ENCODE results near the gene PDCD1LG2. TPM values are rescaled to one million over a fixed set of nuclear protein-coding genes. Genes with fewer than 3 reads are reported as not detected.

PDCD1LG2 gene
- total RNA-seq, 1 experiment from 2014 or later: 0.47 TPM

DNA sequence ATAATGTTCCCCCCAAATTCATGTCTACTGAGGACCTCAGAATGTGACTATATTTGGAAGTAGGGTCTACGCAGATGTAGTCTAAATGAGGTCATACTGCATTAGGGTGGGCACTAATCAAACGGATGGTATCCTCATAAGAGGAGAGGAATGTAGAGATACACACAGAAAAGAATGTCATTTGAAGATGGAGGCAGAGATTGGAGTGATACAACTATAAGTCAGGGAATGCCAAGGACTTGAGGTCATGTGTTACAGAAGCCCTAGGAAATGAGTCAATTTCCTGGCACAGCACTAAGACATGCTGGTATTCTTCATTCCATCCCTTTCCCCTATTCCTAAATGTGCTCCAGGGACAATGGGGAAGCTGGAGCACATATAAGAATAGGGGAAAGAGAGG, 758 bp upstream of the PDCD1LG2 start:
- Histone ChIP-seq H3K4me3 (ENCODE audit: low read depth, low read length, poor library complexity, severe bottlenecking) (no peak overlapping the region), H3K4me1 (ENCODE audit: insufficient read depth, low read length, poor library complexity, severe bottlenecking) (peaks cover 8% of the 10 kb centered on the region), H3K27me3 (replicated peaks; ENCODE audit: insufficient read depth, low read depth, low read length, poor library complexity) (no peaks in the 10 kb centered on the region), H3K27ac (ENCODE audit: low read depth, low read length, poor library complexity, severe bottlenecking) (peak overlapping the region; percentile 56), H3K9me3 (ENCODE audit: low read depth, low read length, poor library complexity, severe bottlenecking) (no peaks in the 10 kb centered on the region), H3K36me3 (ENCODE audit: insufficient read depth, low read length, poor library complexity, severe bottlenecking) (no peaks in the 10 kb centered on the region)
- intact Hi-C loops (cut with micrococcal nuclease; ENCODE audit: unreplicated experiment): no loop called here
- POLR2A ChIA-PET (ENCODE audit: low non-redundant PET): no interaction called here
- no TSS peak for BruUV-seq (replicated peaks)
- TF ChIP-seq, protein P1, sequence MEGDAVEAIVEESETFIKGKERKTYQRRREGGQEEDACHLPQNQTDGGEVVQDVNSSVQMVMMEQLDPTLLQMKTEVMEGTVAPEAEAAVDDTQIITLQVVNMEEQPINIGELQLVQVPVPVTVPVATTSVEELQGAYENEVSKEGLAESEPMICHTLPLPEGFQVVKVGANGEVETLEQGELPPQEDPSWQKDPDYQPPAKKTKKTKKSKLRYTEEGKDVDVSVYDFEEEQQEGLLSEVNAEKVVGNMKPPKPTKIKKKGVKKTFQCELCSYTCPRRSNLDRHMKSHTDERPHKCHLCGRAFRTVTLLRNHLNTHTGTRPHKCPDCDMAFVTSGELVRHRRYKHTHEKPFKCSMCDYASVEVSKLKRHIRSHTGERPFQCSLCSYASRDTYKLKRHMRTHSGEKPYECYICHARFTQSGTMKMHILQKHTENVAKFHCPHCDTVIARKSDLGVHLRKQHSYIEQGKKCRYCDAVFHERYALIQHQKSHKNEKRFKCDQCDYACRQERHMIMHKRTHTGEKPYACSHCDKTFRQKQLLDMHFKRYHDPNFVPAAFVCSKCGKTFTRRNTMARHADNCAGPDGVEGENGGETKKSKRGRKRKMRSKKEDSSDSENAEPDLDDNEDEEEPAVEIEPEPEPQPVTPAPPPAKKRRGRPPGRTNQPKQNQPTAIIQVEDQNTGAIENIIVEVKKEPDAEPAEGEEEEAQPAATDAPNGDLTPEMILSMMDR (conservative IDR thresholded peaks at IDR 0.05; ENCODE audit: low read depth, low read length): no peak
- TF ChIP-seq EZH2 (IDR thresholded peaks at IDR 0.05; ENCODE audit: borderline replicate concordance, low read depth, low read length, poor library complexity, severe bottlenecking): no peak
- CTCF ChIA-PET: no interaction called here
- peak; percentile 83 for DNase-seq (ENCODE audit: low spot score)

GRCh38 chr9:5510989-5511388, 658 bp downstream of the PDCD1LG2 start:
- intact Hi-C loops (cut with micrococcal nuclease; ENCODE audit: unreplicated experiment): no loop called here
- no peaks in the 10 kb centered on the region for H3K36me3 ChIP-seq (ENCODE audit: insufficient read depth, low read length, poor library complexity, severe bottlenecking)
- POLR2A ChIA-PET (ENCODE audit: low non-redundant PET): interaction anchor here (0.5 kb wide), 1 partner anchor 90 kb away, joined by 3 read pairs; no protein-coding TSS in a partner anchor
- BruUV-seq (replicated peaks): no TSS peak
- peak; percentile 44 for DNase-seq (ENCODE audit: low spot score)
- no peaks in the 10 kb centered on the region for H3K9me3 ChIP-seq (ENCODE audit: low read depth, low read length, poor library complexity, severe bottlenecking)
- peaks cover 8% of the 10 kb centered on the region for H3K4me1 ChIP-seq (ENCODE audit: insufficient read depth, low read length, poor library complexity, severe bottlenecking)
- no peak overlapping the region for H3K4me3 ChIP-seq (ENCODE audit: low read depth, low read length, poor library complexity, severe bottlenecking)
- CTCF ChIA-PET: interaction anchor here (0.6 kb wide), 1 partner anchor 59 kb away, joined by 11 read pairs; no protein-coding TSS in a partner anchor
- peak overlapping the region; percentile 58 for H3K27ac ChIP-seq (ENCODE audit: low read depth, low read length, poor library complexity, severe bottlenecking)
- no peaks in the 10 kb centered on the region for H3K27me3 ChIP-seq (replicated peaks; ENCODE audit: insufficient read depth, low read depth, low read length, poor library complexity)
- no peak for TF ChIP-seq EZH2 (IDR thresholded peaks at IDR 0.05; ENCODE audit: borderline replicate concordance, low read depth, low read length, poor library complexity, severe bottlenecking)
- TF ChIP-seq, protein P1 (conservative IDR thresholded peaks at IDR 0.05; ENCODE audit: low read depth, low read length): no peak

GRCh38 chr9:5511476-5511875, 1.1 kb downstream of the PDCD1LG2 start:
- H3K27ac ChIP-seq (ENCODE audit: low read depth, low read length, poor library complexity, severe bottlenecking): no peak overlapping the region
- no peaks in the 10 kb centered on the region for H3K27me3 ChIP-seq (replicated peaks; ENCODE audit: insufficient read depth, low read depth, low read length, poor library complexity)
- no peaks in the 10 kb centered on the region for H3K9me3 ChIP-seq (ENCODE audit: low read depth, low read length, poor library complexity, severe bottlenecking)
- ChIA-PET CTCF (no interaction called here), POLR2A (ENCODE audit: low non-redundant PET) (no interaction called here)
- DNase-seq (ENCODE audit: low spot score): no peak
- H3K4me1 ChIP-seq (ENCODE audit: insufficient read depth, low read length, poor library complexity, severe bottlenecking): peaks cover 8% of the 10 kb centered on the region
- H3K4me3 ChIP-seq (ENCODE audit: low read depth, low read length, poor library complexity, severe bottlenecking): no peak overlapping the region
- H3K36me3 ChIP-seq (ENCODE audit: insufficient read depth, low read length, poor library complexity, severe bottlenecking): no peaks in the 10 kb centered on the region
- TF ChIP-seq, protein P1 (conservative IDR thresholded peaks at IDR 0.05; ENCODE audit: low read depth, low read length): no peak
- no peak for TF ChIP-seq EZH2 (IDR thresholded peaks at IDR 0.05; ENCODE audit: borderline replicate concordance, low read depth, low read length, poor library complexity, severe bottlenecking)
- BruUV-seq (replicated peaks): no TSS peak
- intact Hi-C loops (cut with micrococcal nuclease; ENCODE audit: unreplicated experiment): no loop called here
